ENCODE measurements around the gene DNAH5. TPM values are rescaled to one million over a fixed set of nuclear protein-coding genes. Genes with fewer than 3 reads are reported as not detected.

The DNAH5 gene
- total RNA-seq, 1 donor from 2014 or later = 2.7 TPM

DNA sequence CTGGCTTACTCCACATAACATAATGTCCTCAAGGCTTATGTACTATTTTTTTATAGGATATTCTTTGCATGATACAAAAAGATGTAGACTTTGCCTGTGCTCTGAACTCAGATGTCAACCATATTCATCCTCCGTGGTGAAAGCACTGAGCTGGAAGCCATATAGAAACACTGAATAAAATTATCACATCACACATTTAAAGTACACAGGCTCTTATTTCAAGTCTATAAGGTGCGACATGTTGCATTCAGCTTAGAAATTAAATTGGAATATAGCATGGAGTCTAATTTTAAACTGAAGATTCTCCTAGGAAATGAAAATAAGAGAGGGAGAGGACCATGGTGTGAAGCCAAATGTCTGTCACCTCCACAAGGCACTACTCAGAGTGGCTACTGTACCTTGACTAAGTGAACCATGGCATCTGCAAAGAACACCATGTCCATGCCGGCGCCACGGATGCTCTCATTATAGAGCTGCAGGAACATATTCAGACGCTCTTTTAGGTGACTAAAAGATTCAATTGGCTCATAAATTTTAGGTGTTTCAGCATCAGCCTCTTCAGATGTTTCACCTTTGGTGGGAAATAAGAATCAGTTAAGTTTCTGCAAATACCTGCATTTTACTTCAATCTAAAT lies 158.6 kb downstream of the DNAH5 start:
- no peak overlapping the region for H3K4me3 ChIP-seq (ENCODE audit: low read depth, low read length)
- DNase-seq (ENCODE audit: low read depth) = no peak
- TF ChIP-seq, protein P1, sequence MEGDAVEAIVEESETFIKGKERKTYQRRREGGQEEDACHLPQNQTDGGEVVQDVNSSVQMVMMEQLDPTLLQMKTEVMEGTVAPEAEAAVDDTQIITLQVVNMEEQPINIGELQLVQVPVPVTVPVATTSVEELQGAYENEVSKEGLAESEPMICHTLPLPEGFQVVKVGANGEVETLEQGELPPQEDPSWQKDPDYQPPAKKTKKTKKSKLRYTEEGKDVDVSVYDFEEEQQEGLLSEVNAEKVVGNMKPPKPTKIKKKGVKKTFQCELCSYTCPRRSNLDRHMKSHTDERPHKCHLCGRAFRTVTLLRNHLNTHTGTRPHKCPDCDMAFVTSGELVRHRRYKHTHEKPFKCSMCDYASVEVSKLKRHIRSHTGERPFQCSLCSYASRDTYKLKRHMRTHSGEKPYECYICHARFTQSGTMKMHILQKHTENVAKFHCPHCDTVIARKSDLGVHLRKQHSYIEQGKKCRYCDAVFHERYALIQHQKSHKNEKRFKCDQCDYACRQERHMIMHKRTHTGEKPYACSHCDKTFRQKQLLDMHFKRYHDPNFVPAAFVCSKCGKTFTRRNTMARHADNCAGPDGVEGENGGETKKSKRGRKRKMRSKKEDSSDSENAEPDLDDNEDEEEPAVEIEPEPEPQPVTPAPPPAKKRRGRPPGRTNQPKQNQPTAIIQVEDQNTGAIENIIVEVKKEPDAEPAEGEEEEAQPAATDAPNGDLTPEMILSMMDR (IDR thresholded peaks at IDR 0.05; ENCODE audit: insufficient read depth, low read length, poor library complexity, severe bottlenecking) = no peak
- H3K27me3 ChIP-seq (ENCODE audit: control insufficient read depth, insufficient read depth, low read length) = no peaks in the 10 kb centered on the region
- H3K36me3 ChIP-seq (ENCODE audit: control insufficient read depth, insufficient read depth, low read length) = no peaks in the 10 kb centered on the region

GRCh38 chr5:13783726-13784125 lies 160.8 kb downstream of the DNAH5 start:
- H3K4me3 ChIP-seq (ENCODE audit: low read depth, low read length) = no peak overlapping the region
- no peak for DNase-seq (ENCODE audit: low read depth)
- H3K27me3 ChIP-seq (ENCODE audit: control insufficient read depth, insufficient read depth, low read length) = no peaks in the 10 kb centered on the region
- TF ChIP-seq, protein P1 (IDR thresholded peaks at IDR 0.05; ENCODE audit: insufficient read depth, low read length, poor library complexity, severe bottlenecking) = no peak
- no peaks in the 10 kb centered on the region for H3K36me3 ChIP-seq (ENCODE audit: control insufficient read depth, insufficient read depth, low read length)

- Histone ChIP-seq H3K36me3 (ENCODE audit: control insufficient read depth, insufficient read depth, low read length) (no peaks in the 10 kb centered on the region), H3K27me3 (ENCODE audit: control insufficient read depth, insufficient read depth, low read length) (no peaks in the 10 kb centered on the region), H3K4me3 (ENCODE audit: low read depth, low read length) (no peak overlapping the region)
- TF ChIP-seq, protein P1 (IDR thresholded peaks at IDR 0.05; ENCODE audit: insufficient read depth, low read length, poor library complexity, severe bottlenecking) = no peak
- DNase-seq (ENCODE audit: low read depth) = no peak
Measured at GRCh38 chr5:13780081-13780480, 164.4 kb downstream of the DNAH5 start.

- Histone ChIP-seq H3K4me3 (ENCODE audit: low read depth, low read length) (no peak overlapping the region), H3K36me3 (ENCODE audit: control insufficient read depth, insufficient read depth, low read length) (no peaks in the 10 kb centered on the region), H3K27me3 (ENCODE audit: control insufficient read depth, insufficient read depth, low read length) (no peaks in the 10 kb centered on the region)
- TF ChIP-seq, protein P1 (IDR thresholded peaks at IDR 0.05; ENCODE audit: insufficient read depth, low read length, poor library complexity, severe bottlenecking) = no peak
- DNase-seq (ENCODE audit: low read depth) = no peak
Measured at GRCh38 chr5:13773649-13774048, 170.8 kb downstream of the DNAH5 start.

- H3K27me3 ChIP-seq (ENCODE audit: control insufficient read depth, insufficient read depth, low read length) = no peaks in the 10 kb centered on the region
- H3K36me3 ChIP-seq (ENCODE audit: control insufficient read depth, insufficient read depth, low read length) = no peaks in the 10 kb centered on the region
- H3K4me3 ChIP-seq (ENCODE audit: low read depth, low read length) = no peak overlapping the region
- TF ChIP-seq, protein P1 (IDR thresholded peaks at IDR 0.05; ENCODE audit: insufficient read depth, low read length, poor library complexity, severe bottlenecking) = no peak
- DNase-seq (ENCODE audit: low read depth) = no peak
Measured at GRCh38 chr5:13771011-13771571, 173.4 kb downstream of the DNAH5 start.

GRCh38 chr5:13766236-13766635 lies 178.3 kb downstream of the DNAH5 start:
- Histone ChIP-seq H3K4me3 (ENCODE audit: low read depth, low read length) (no peak overlapping the region), H3K36me3 (ENCODE audit: control insufficient read depth, insufficient read depth, low read length) (no peaks in the 10 kb centered on the region), H3K27me3 (ENCODE audit: control insufficient read depth, insufficient read depth, low read length) (no peaks in the 10 kb centered on the region)
- DNase-seq (ENCODE audit: low read depth) = no peak
- TF ChIP-seq, protein P1 (IDR thresholded peaks at IDR 0.05; ENCODE audit: insufficient read depth, low read length, poor library complexity, severe bottlenecking) = no peak
